SHP77 (cell line): ENCODE results near the gene C1orf21.

Experiments
- DNase-seq, 2 experiments: peaks; one replicate each; lab custom pipeline; 2025; lab: John Stamatoyannopoulos, UW

The C1orf21 gene

GRCh38 chr1:184513966-184514365, 127.1 kb downstream of the C1orf21 start:
- no peak for DNase-seq

GRCh38 chr1:184514447-184514846, 127.6 kb downstream of the C1orf21 start:
- DNase-seq: no peak

- DNase-seq: no peak
Measured at GRCh38 chr1:184517130-184517529, 130.3 kb downstream of the C1orf21 start.

GRCh38 chr1:184518736-184519357, 132.0 kb downstream of the C1orf21 start:
- no peak for DNase-seq

- DNase-seq: no peak
Measured at GRCh38 chr1:184520336-184520735, 133.5 kb downstream of the C1orf21 start.

- no peak for DNase-seq
Measured at GRCh38 chr1:184524248-184524647, 137.4 kb downstream of the C1orf21 start.

GRCh38 chr1:184527402-184527801, 140.6 kb downstream of the C1orf21 start:
- no peak for DNase-seq

GRCh38 chr1:184530226-184530625, 143.4 kb downstream of the C1orf21 start:
- no peak for DNase-seq

GRCh38 chr1:184531296-184531695, 144.5 kb downstream of the C1orf21 start:
- no peak for DNase-seq

- no peak for DNase-seq
Measured at GRCh38 chr1:184532199-184532598, 145.4 kb downstream of the C1orf21 start.

- no peak for DNase-seq
Measured at GRCh38 chr1:184533049-184533448, 146.2 kb downstream of the C1orf21 start.

GRCh38 chr1:184533915-184534314, 147.1 kb downstream of the C1orf21 start:
- DNase-seq: no peak

- DNase-seq: no peak
Measured at GRCh38 chr1:184534690-184535089, 147.9 kb downstream of the C1orf21 start.

- no peak for DNase-seq
Measured at GRCh38 chr1:184535191-184535970, 148.6 kb downstream of the C1orf21 start.

GRCh38 chr1:184536246-184536985, 149.6 kb downstream of the C1orf21 start:
- no peak for DNase-seq

- no peak for DNase-seq
Measured at GRCh38 chr1:184539580-184539979, 152.8 kb downstream of the C1orf21 start.

- DNase-seq: no peak
Measured at GRCh38 chr1:184541537-184542152, 154.8 kb downstream of the C1orf21 start.

- no peak for DNase-seq
Measured at GRCh38 chr1:184542291-184542690, 155.5 kb downstream of the C1orf21 start.

- no peak for DNase-seq
Measured at GRCh38 chr1:184545601-184546000, 158.8 kb downstream of the C1orf21 start.

GRCh38 chr1:184552446-184552845, 165.6 kb downstream of the C1orf21 start:
- no peak for DNase-seq

GRCh38 chr1:184553845-184554244, 167.0 kb downstream of the C1orf21 start:
- no peak for DNase-seq
